Liver (tissue), 9 donors: ENCODE measurements around the gene CERKL. TPM values are rescaled to one million over a fixed set of nuclear protein-coding genes. Genes with fewer than 3 reads are reported as not detected.

Experiments used
- DNase-seq: peaks from one replicate; pipeline ENCODE4 v3.0.0-alpha.2; 2017; ENCODE audit warnings: low spot score
- H3K27ac ChIP-seq, 2 donors: one replicate each; pipeline ENCODE4 v1.7.0; 2013; ENCODE audit warnings: inconsistent platforms in 2 of 2, low read length in 2 of 2, control low read depth in 1 of 2, low read depth in 1 of 2, mild to moderate bottlenecking in 1 of 2
- H3K27me3 ChIP-seq, 4 donors: one replicate each; pipeline versions ENCODE4 v1.6.1 to v1.7.0; 2013; ENCODE audit warnings: low read length in 3 of 4, inconsistent platforms in 1 of 4, mild to moderate bottlenecking in 1 of 4, moderate library complexity in 1 of 4; ENCODE audit not compliant: control insufficient read depth in 4 of 4, insufficient read depth in 4 of 4
- H3K36me3 ChIP-seq, 4 donors: one replicate each; pipeline versions ENCODE4 v1.6.1 to v1.7.0; 2013; ENCODE audit warnings: low read length in 3 of 4, mild to moderate bottlenecking in 3 of 4, low read depth in 1 of 4, moderate library complexity in 1 of 4; ENCODE audit not compliant: control insufficient read depth in 4 of 4, insufficient read depth in 3 of 4
- H3K4me1 ChIP-seq, 4 donors: one replicate each; pipeline versions ENCODE4 v1.6.1 to v1.7.0; 2013; ENCODE audit warnings: low read length in 3 of 4, mild to moderate bottlenecking in 3 of 4, moderate library complexity in 1 of 4; ENCODE audit not compliant: control insufficient read depth in 4 of 4, insufficient read depth in 4 of 4
- H3K4me3 ChIP-seq, 3 donors: one replicate each; pipeline versions ENCODE4 v1.6.1 to v1.7.0; 2013; ENCODE audit warnings: low read length in 3 of 3, control low read depth in 1 of 3, low read depth in 1 of 3, mild to moderate bottlenecking in 1 of 3
- H3K9ac ChIP-seq, 2 donors: one replicate each; pipeline ENCODE4 v1.7.0; 2013; ENCODE audit warnings: low read length in 2 of 2, mild to moderate bottlenecking in 2 of 2, moderate library complexity in 2 of 2, control low read depth in 1 of 2, low read depth in 1 of 2
- H3K9me3 ChIP-seq, 4 donors: one replicate each; pipeline versions ENCODE4 v1.6.1 to v1.7.0; 2013; ENCODE audit warnings: low read length in 3 of 4; ENCODE audit not compliant: control insufficient read depth in 4 of 4
- EGR1 ChIP-seq, 2 donors: IDR thresholded peaks; 2 replicates each; pipeline ENCODE4 v1.6.1; 2016 to 2018; ENCODE audit warnings: antibody characterized with exemption in 2 of 2, low read depth in 2 of 2
- FOXA1 ChIP-seq: IDR thresholded peaks from 2 replicates; pipeline ENCODE4 v1.6.1; 2016; ENCODE audit warnings: antibody characterized with exemption
- FOXA2 ChIP-seq: IDR thresholded peaks from 2 replicates; pipeline ENCODE4 v1.6.1; 2016; ENCODE audit warnings: antibody characterized with exemption
- HNF4A ChIP-seq, 2 donors: conservative IDR thresholded peaks; 2 replicates each; pipeline ENCODE4 v1.6.1; 2016; ENCODE audit warnings: antibody characterized with exemption in 2 of 2, mild to moderate bottlenecking in 2 of 2
- HNF4G ChIP-seq: IDR thresholded peaks from 2 replicates; pipeline ENCODE4 v1.6.1; 2016; ENCODE audit warnings: antibody characterized with exemption
- JUND ChIP-seq, 2 donors: IDR thresholded peaks; 2 replicates each; pipeline ENCODE4 v1.6.1; 2016; ENCODE audit warnings: antibody characterized with exemption in 2 of 2
- MAX ChIP-seq: IDR thresholded peaks from 2 replicates; pipeline ENCODE4 v1.6.1; 2016; ENCODE audit warnings: antibody characterized with exemption
- NR2F2 ChIP-seq: IDR thresholded peaks from 2 replicates; pipeline ENCODE4 v1.6.1; 2016; ENCODE audit warnings: antibody characterized with exemption
- RAD21 ChIP-seq, 2 donors: IDR thresholded peaks; 2 replicates each; pipeline ENCODE4 v1.6.1; 2016; ENCODE audit warnings: antibody characterized with exemption in 2 of 2, mild to moderate bottlenecking in 2 of 2
- REST ChIP-seq: IDR thresholded peaks from 2 replicates; pipeline ENCODE4 v1.6.1; 2016; ENCODE audit warnings: antibody characterized with exemption, mild to moderate bottlenecking
- RXRA ChIP-seq, 2 donors: IDR thresholded peaks; 2 replicates each; pipeline ENCODE4 v1.6.1; 2017 to 2018; ENCODE audit warnings: antibody characterized with exemption in 2 of 2, mild to moderate bottlenecking in 1 of 2
- SP1 ChIP-seq: IDR thresholded peaks from 2 replicates; pipeline ENCODE4 v1.6.1; 2018; ENCODE audit warnings: antibody characterized with exemption, mild to moderate bottlenecking
- ZBTB33 ChIP-seq: IDR thresholded peaks from 2 replicates; pipeline ENCODE4 v1.6.1; 2016; ENCODE audit warnings: antibody characterized with exemption
- WGBS: extraction: QIAGEN DNeasy Blood & Tissue Kit; methylation state at CpG from one replicate; pipeline ENCODE4 v1.1.7; 2013; 5-methylcytosine and 5-hydroxymethylcytosine counted together
- polyA plus RNA-seq, 2 donors: library from polyadenylated mRNA; stranded (reverse) in 1 of 2; unstranded in 1 of 2; fragments of 200-250 nt in 1 of 2; fragments of >200 nt in 1 of 2; fragmentation: Nextera tagmentation in 1 of 2; extraction: Ambion mirVana in 1 of 2; gene quantifications; one replicate each; pipeline versions ENCODE4 v1.2.1 to v1.2.3, GENCODE V29; 2013 to 2015
- total RNA-seq, 2 donors: library from RNA; depleted of rRNA; stranded (reverse); fragments of >200 nt; gene quantifications; one replicate each; pipeline ENCODE4 v1.2.3, GENCODE V29; 2014
- TF ChIP-seq, protein P1 (sequence below): IDR thresholded peaks from 2 replicates; pipeline ENCODE4 v1.6.1; 2016; ENCODE audit warnings: antibody characterized with exemption
- donor health status: healthy.
- donor health status: healthy.
- donor health status: healthy.
- donor health status: healthy.
- donor health status: healthy.

CERKL gene
- total and polyA plus RNA-seq, 4 donors: 0.50 to 0.79 TPM; not detected in 2

DNA sequence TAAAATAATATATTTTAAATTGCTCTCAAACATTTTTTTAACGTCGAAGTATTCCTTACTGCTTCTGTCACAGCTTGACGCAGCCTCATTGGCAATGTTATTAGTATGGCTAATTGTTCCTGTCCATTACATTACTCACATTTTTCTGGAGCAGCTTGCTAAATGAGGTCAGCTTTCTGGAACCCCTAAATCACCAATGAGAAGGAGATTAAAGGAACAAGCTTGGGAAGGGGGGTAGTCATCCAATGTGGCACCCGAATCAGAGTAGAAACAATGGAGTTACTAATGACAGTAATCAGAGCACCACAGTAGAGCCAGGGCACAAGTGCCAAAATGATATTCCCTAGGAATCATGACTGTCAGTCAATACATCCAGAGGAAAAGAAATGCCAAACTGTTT lies 18.3 kb upstream of the CERKL start:
- Histone ChIP-seq H3K36me3 (no peaks in the 10 kb centered on the region), H3K4me1 (no peaks in the 10 kb centered on the region), H3K27ac (no peak overlapping the region), H3K4me3 (no peak overlapping the region), H3K9ac (no peak overlapping the region), H3K9me3 (peaks cover 0 to 3% (median 0%) of the 10 kb centered on the region in 4 donors), H3K27me3 (peaks cover 0 to 15% (median 7%) of the 10 kb centered on the region in 4 donors)
- TF ChIP-seq HNF4A (conservative IDR thresholded peaks at IDR 0.05): no peak
- TF ChIP-seq FOXA2: no peak
- TF ChIP-seq SP1: no peak
- no peak for TF ChIP-seq REST
- TF ChIP-seq EGR1 (IDR thresholded peaks at IDR 0.05; ENCODE audit: low read depth in 2 of 2): no peak
- 35% methylated on average over 4 of the region's 4 CpGs for WGBS
- DNase-seq: no peak

DNA sequence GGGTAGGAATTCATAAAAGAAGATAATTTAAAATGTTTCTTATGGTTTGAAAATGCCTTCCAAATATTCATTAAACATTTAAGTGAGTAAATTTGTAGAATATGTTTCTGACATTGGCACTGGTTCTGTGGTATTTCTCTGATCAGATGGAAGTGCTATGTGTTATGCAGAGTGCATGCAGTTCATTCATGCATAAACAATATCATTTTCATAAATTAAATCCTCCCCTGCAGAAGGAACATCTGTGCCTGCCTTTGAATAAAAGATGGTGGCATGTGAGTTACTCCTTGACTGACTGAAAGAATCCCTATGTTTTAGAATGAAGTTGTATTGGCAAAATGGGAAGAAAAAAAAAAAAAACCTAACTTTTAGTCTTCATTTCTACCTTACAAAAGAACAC lies 17.6 kb upstream of the CERKL start:
- Histone ChIP-seq H3K9me3 (peaks cover 0 to 3% (median 0%) of the 10 kb centered on the region in 4 donors), H3K9ac (no peak overlapping the region), H3K4me1 (no peaks in the 10 kb centered on the region), H3K27ac (no peak overlapping the region), H3K36me3 (no peaks in the 10 kb centered on the region), H3K27me3 (peaks cover 0 to 15% (median 5%) of the 10 kb centered on the region in 4 donors), H3K4me3 (no peak overlapping the region)
- DNase-seq: no peak
- TF ChIP-seq RXRA (IDR thresholded peaks at IDR 0.05) (no peak), NR2F2 (no peak), JUND (IDR thresholded peaks at IDR 0.05) (no peak), HNF4G (no peak), FOXA2 (no peak), MAX (no peak), SP1 (no peak), REST (no peak)

DNA sequence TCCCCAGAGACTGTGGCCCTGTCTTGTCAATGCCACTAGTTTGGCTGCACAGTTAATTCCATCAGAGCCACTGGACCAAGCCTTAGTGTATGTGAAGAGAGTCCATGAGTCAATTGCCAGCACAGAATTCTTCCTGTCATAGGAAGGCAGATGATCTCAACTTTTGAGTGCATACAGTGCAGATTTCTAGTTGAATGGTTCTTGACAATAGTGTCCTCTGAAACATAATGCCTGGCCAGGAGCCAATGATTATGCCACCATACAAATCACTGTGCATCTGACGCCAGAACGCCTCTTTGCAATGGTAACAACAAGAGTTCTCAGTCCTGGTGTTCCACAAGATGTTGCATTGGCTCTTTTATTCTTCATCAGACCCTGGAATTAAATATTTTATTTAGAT lies 16.3 kb upstream of the CERKL start:
- no peak for DNase-seq
- 68% methylated on average over 2 of the region's 2 CpGs for WGBS
- TF ChIP-seq, protein P1, sequence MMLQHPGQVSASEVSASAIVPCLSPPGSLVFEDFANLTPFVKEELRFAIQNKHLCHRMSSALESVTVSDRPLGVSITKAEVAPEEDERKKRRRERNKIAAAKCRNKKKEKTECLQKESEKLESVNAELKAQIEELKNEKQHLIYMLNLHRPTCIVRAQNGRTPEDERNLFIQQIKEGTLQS: no peak
- TF ChIP-seq RAD21 (IDR thresholded peaks at IDR 0.05) (no peak), NR2F2 (no peak), FOXA1 (no peak), ZBTB33 (no peak), HNF4G (no peak)
- Histone ChIP-seq H3K27ac (no peak overlapping the region), H3K27me3 (peaks cover 0 to 4% (median 0%) of the 10 kb centered on the region in 4 donors), H3K9ac (no peak overlapping the region), H3K4me3 (no peak overlapping the region), H3K4me1 (no peaks in the 10 kb centered on the region), H3K9me3 (peaks cover 0 to 1% (median 0%) of the 10 kb centered on the region in 4 donors), H3K36me3 (no peaks in the 10 kb centered on the region)
